SU-DHL-6 (cell line): ENCODE measurements around the gene LZTS2.

Experiments
- H2AFZ ChIP-seq: fragments of 200-600 bp; sonication (generic); 2 replicates; pipeline ENCODE4 v1.6.1; 2014; ENCODE audit warnings: low read depth, mild to moderate bottlenecking, moderate library complexity, mixed read lengths, antibody characterized with exemption, low read length; ENCODE audit not compliant: severe bottlenecking
- H3F3A ChIP-seq: fragments of 200-600 bp; shearing (Covaris generic); 2 replicates; pipeline ENCODE4 v1.6.0; 2016; ENCODE audit warnings: antibody characterized with exemption, mild to moderate bottlenecking; ENCODE audit not compliant: insufficient read depth
- H3K27ac ChIP-seq: fragments of 200-600 bp; sonication (generic); 2 replicates; pipeline ENCODE4 v1.5.1; 2016; ENCODE audit warnings: low read depth, mild to moderate bottlenecking, low read length, moderate library complexity, mixed read lengths
- H3K27me3 ChIP-seq: fragments of 200-600 bp; sonication (generic), shearing (Covaris generic); 2 replicates; pipeline ENCODE4 v1.6.0; 2014; ENCODE audit warnings: mild to moderate bottlenecking, low read length
- H3K36me3 ChIP-seq: fragments of 200-600 bp; sonication (generic); 2 replicates; pipeline ENCODE4 v1.6.1; 2014; ENCODE audit warnings: mild to moderate bottlenecking, low read length, mixed read lengths
- H3K4me2 ChIP-seq: fragments of 300-600, 200-600 bp; shearing (Covaris generic), sonication (generic); 2 replicates; pipeline ENCODE4 v1.6.0; 2014; ENCODE audit warnings: low read length, low read depth, mild to moderate bottlenecking; ENCODE audit not compliant: poor library complexity, severe bottlenecking
- H3K4me3 ChIP-seq: fragments of 200-600 bp; sonication (generic); 2 replicates; pipeline ENCODE4 v1.5.1; 2014; ENCODE audit warnings: antibody characterized with exemption, low read length, mild to moderate bottlenecking, mixed read lengths; ENCODE audit not compliant: insufficient read depth, poor library complexity, severe bottlenecking
- H3K79me2 ChIP-seq: fragments of 200-600 bp; sonication (generic); 2 replicates; pipeline ENCODE4 v1.6.1; 2014; ENCODE audit warnings: mild to moderate bottlenecking, low read length, moderate library complexity; ENCODE audit not compliant: insufficient read depth
- H3K9ac ChIP-seq: fragments of 200-600 bp; sonication (generic); 2 replicates; pipeline ENCODE4 v1.7.0; 2014; ENCODE audit warnings: mild to moderate bottlenecking, low read length
- H3K9me2 ChIP-seq: fragments of 200-600 bp; sonication (generic); replicated peaks from 2 replicates; pipeline ENCODE4 v1.6.1; 2014; ENCODE audit warnings: low read length; ENCODE audit not compliant: insufficient read depth
- H3K9me3 ChIP-seq: fragments of 200-600 bp; sonication (generic); 2 replicates; pipeline ENCODE4 v1.6.1; 2014; ENCODE audit warnings: low read length, mixed read lengths; ENCODE audit not compliant: insufficient read depth
- H4K20me1 ChIP-seq: fragments of 200-600 bp; sonication (generic); 2 replicates; pipeline ENCODE4 v1.6.1; 2014; ENCODE audit warnings: low read depth, mild to moderate bottlenecking, antibody characterized with exemption, low read length, moderate library complexity, mixed read lengths
- EZH2phosphoT487 ChIP-seq: fragments of 200-600 bp; sonication (generic), shearing (Covaris generic); conservative IDR thresholded peaks from 2 replicates; pipeline ENCODE4 v1.6.1; 2018; ENCODE audit warnings: mild to moderate bottlenecking, antibody characterized with exemption, low read length, moderate library complexity, mixed read lengths
- TF ChIP-seq, protein P1 (sequence below): fragments of 200-600 bp; sonication (generic); IDR thresholded peaks from one replicate; pipeline ENCODE4 v1.5.1; 2017; ENCODE audit warnings: antibody characterized with exemption, mild to moderate bottlenecking, low read length, moderate library complexity; ENCODE audit not compliant: insufficient read depth, poor library complexity, severe bottlenecking

Gene LZTS2

DNA sequence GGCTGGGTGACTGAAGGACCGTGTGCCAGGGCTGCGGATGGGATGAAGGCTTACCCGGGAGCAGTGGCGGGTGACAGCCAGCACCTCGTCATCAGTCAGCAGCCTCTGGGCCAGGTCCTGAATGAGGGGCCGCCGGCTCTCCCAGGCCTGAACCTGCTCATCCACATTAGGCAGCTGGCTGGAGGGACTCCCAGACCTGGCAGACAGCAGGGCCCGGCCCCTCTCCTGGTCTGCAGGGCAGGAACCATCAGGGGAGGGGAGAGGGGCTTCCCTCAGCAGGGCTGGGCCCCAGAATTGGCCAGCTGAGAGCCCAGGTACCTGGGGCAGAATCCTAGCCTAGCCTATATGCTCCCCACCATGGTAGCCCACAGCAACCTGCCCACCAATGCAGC lies 16.0 kb downstream of the LZTS2 start:
- H4K20me1 ChIP-seq = no peaks in the 10 kb centered on the region
- no peak overlapping the region for H3K27ac ChIP-seq
- H3K27me3 ChIP-seq = no peaks in the 10 kb centered on the region
- no peaks in the 10 kb centered on the region for H3K9me2 ChIP-seq
- H2AFZ ChIP-seq = no peak overlapping the region
- no peaks in the 10 kb centered on the region for H3K36me3 ChIP-seq
- TF ChIP-seq, protein P1, sequence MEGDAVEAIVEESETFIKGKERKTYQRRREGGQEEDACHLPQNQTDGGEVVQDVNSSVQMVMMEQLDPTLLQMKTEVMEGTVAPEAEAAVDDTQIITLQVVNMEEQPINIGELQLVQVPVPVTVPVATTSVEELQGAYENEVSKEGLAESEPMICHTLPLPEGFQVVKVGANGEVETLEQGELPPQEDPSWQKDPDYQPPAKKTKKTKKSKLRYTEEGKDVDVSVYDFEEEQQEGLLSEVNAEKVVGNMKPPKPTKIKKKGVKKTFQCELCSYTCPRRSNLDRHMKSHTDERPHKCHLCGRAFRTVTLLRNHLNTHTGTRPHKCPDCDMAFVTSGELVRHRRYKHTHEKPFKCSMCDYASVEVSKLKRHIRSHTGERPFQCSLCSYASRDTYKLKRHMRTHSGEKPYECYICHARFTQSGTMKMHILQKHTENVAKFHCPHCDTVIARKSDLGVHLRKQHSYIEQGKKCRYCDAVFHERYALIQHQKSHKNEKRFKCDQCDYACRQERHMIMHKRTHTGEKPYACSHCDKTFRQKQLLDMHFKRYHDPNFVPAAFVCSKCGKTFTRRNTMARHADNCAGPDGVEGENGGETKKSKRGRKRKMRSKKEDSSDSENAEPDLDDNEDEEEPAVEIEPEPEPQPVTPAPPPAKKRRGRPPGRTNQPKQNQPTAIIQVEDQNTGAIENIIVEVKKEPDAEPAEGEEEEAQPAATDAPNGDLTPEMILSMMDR = no peak
- TF ChIP-seq EZH2phosphoT487 = no peak
- no peak overlapping the region for H3K4me2 ChIP-seq
- H3K4me3 ChIP-seq = no peak overlapping the region
- no peak overlapping the region for H3K9ac ChIP-seq
- H3F3A ChIP-seq = no peaks in the 10 kb centered on the region
- H3K9me3 ChIP-seq = no peaks in the 10 kb centered on the region
- no peaks in the 10 kb centered on the region for H3K79me2 ChIP-seq

GRCh38 chr10:101016814-101017213 lies 17.2 kb downstream of the LZTS2 start:
- no peaks in the 10 kb centered on the region for H3K9me3 ChIP-seq
- no peaks in the 10 kb centered on the region for H3K9me2 ChIP-seq
- H4K20me1 ChIP-seq = no peaks in the 10 kb centered on the region
- H3K4me3 ChIP-seq = no peak overlapping the region
- H3K9ac ChIP-seq = no peak overlapping the region
- H3K27ac ChIP-seq = no peak overlapping the region
- H3K36me3 ChIP-seq = no peaks in the 10 kb centered on the region
- H2AFZ ChIP-seq = no peak overlapping the region
- no peaks in the 10 kb centered on the region for H3K79me2 ChIP-seq
- TF ChIP-seq, protein P1 = no peak
- no peak for TF ChIP-seq EZH2phosphoT487
- H3K27me3 ChIP-seq = no peaks in the 10 kb centered on the region
- no peaks in the 10 kb centered on the region for H3F3A ChIP-seq
- H3K4me2 ChIP-seq = no peak overlapping the region

DNA sequence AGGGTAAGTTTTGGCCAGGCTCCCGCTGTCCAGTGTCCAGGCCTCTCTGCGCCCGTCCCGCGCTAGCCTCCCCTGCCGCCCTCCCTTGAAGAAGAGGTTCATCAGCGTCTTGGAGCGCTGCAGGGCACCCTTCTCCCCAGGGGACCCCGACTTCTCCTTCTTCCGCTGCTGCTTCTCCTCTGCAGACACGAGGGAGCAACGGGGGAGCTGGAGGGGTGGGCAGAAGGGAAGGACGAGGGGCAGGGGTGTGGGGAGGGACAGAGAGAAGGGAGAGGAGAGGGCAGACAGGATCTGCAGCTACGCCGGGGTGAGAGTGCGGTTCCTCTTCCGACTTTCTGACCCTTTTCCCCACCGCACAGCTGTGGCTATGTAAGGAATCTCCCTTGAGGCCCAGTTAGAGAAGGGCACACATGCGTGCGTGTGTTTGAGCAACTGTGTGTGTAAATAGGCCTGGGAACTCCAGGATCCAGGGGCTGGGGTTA lies 18.6 kb downstream of the LZTS2 start:
- Histone ChIP-seq H2AFZ (no peak overlapping the region), H3F3A (no peaks in the 10 kb centered on the region), H3K9me2 (no peaks in the 10 kb centered on the region), H3K27me3 (no peaks in the 10 kb centered on the region), H3K4me2 (no peak overlapping the region), H4K20me1 (no peaks in the 10 kb centered on the region), H3K79me2 (no peaks in the 10 kb centered on the region), H3K27ac (no peak overlapping the region), H3K36me3 (no peaks in the 10 kb centered on the region), H3K4me3 (no peak overlapping the region), H3K9ac (no peak overlapping the region), H3K9me3 (no peaks in the 10 kb centered on the region)
- TF ChIP-seq, protein P1 = no peak
- no peak for TF ChIP-seq EZH2phosphoT487
